Testis (tissue), 3 donors: Measurements from ENCODE around the gene TTBK1. TPM values are rescaled to one million over a fixed set of nuclear protein-coding genes. Genes with fewer than 3 reads are reported as not detected.

Experiments
- DNase-seq: peaks from one replicate; pipeline ENCODE4 v3.0.0-alpha.2; 2019
- H3K27ac ChIP-seq, 2 donors: fragments of 200-600 bp; sonication (generic); one replicate each; pipeline ENCODE4 v1.5.1; 2019
- H3K27me3 ChIP-seq: fragments of 200-600 bp; sonication (generic); one replicate; pipeline ENCODE4 v1.5.1; 2019
- H3K36me3 ChIP-seq: fragments of 200-600 bp; sonication (generic); one replicate; pipeline ENCODE4 v1.5.1; 2017; ENCODE audit warnings: low read depth; ENCODE audit errors: missing control alignments
- H3K4me1 ChIP-seq: fragments of 200-600 bp; sonication (generic); one replicate; pipeline ENCODE4 v1.5.1; 2019
- H3K4me3 ChIP-seq, 2 donors: fragments of 200-600 bp; sonication (generic); one replicate each; pipeline ENCODE4 v1.5.1; 2017 to 2019
- H3K9me3 ChIP-seq: fragments of 200-600 bp; sonication (generic); one replicate; pipeline ENCODE4 v1.5.1; 2017
- POLR2A ChIP-seq: fragments of 450-650 bp; IDR thresholded peaks from one replicate; pipeline ENCODE4 v1.6.1; 2017; ENCODE audit warnings: antibody characterized with exemption, mild to moderate bottlenecking, moderate library complexity
- WGBS, 2 donors: methylation state at CpG; one replicate each; pipeline ENCODE4 v1.1.5; 2018; 5-methylcytosine and 5-hydroxymethylcytosine counted together
- intact Hi-C: fragments of 100-400 bp; cut with DNase I; formaldehyde crosslinking; loops from one replicate; pipeline ENCODE4 v1.15.1; 2023; ENCODE audit warnings: low total_unique reads
- polyA plus RNA-seq: library from polyadenylated mRNA; stranded (reverse); fragments of 350-450 nt; fragmentation: Illumina TruSeq; extraction: RNeasy Lipid Tissue Mini Kit (QIAGEN cat#74804); gene quantifications from one replicate; pipeline ENCODE4 v1.2.3, GENCODE V29; 2014; ENCODE audit warnings: low read depth, low replicate concordance; ENCODE audit not compliant: insufficient read depth
- small RNA-seq, 2 donors: library from RNA; depleted of rRNA; stranded (forward); fragments of <200 nt; gene quantifications; one replicate each; pipeline ENCODE3, GENCODE V24; 2016
- total RNA-seq, 2 donors: library from RNA; depleted of rRNA; stranded (reverse); fragments of >200 nt; gene quantifications; one replicate each; pipeline ENCODE4 v1.2.3, GENCODE V29; 2016
- TF ChIP-seq, protein P1 (sequence below), 3 experiments: fragments of 450-650 bp in 2 of 3; fragments of 200-600 bp in 1 of 3; sonication (generic) in 1 of 3; IDR thresholded peaks; one replicate each; pipeline ENCODE4 v1.5.1; 2016 to 2019; ENCODE audit warnings: antibody characterized with exemption in 3 of 3, mild to moderate bottlenecking in 2 of 3, moderate library complexity in 1 of 3

The TTBK1 gene
- total and polyA plus RNA-seq, 3 donors from 2014 or later = 2.2 to 2.6 (median 2.3) TPM

DNA sequence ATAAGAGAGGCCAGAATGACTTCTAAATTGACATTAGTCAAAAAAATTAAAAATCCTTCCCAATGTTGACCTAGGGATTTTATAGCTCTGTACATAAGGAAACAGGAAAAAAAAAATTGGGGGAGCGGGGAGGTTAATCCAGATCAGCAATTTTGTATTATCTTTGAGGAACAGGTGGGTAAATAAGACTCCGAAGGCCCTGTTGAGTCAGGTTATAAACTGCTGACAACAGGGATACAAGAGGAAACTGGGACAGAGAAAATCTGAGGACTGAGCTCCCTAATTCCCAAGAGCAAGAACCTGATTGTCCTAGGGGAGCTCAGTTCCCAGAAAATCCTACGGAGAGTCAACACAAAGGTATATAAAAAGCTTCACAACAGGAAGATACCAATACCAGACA is 92.2 kb downstream of the TTBK1 start:
- 89 to 96% methylated on average over 3 of the region's 3 CpGs for WGBS, 2 donors
- DNase-seq = no peak
- intact Hi-C loops = no loop called here
- Histone ChIP-seq H3K4me3 (no peak overlapping the region), H3K9me3 (no peaks in the 10 kb centered on the region), H3K4me1 (no peaks in the 10 kb centered on the region), H3K27ac (no peak overlapping the region), H3K27me3 (no peaks in the 10 kb centered on the region), H3K36me3 (no peaks in the 10 kb centered on the region)
- TF ChIP-seq, protein P1, sequence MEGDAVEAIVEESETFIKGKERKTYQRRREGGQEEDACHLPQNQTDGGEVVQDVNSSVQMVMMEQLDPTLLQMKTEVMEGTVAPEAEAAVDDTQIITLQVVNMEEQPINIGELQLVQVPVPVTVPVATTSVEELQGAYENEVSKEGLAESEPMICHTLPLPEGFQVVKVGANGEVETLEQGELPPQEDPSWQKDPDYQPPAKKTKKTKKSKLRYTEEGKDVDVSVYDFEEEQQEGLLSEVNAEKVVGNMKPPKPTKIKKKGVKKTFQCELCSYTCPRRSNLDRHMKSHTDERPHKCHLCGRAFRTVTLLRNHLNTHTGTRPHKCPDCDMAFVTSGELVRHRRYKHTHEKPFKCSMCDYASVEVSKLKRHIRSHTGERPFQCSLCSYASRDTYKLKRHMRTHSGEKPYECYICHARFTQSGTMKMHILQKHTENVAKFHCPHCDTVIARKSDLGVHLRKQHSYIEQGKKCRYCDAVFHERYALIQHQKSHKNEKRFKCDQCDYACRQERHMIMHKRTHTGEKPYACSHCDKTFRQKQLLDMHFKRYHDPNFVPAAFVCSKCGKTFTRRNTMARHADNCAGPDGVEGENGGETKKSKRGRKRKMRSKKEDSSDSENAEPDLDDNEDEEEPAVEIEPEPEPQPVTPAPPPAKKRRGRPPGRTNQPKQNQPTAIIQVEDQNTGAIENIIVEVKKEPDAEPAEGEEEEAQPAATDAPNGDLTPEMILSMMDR (IDR thresholded peaks at IDR 0.05) = no peak
- TF ChIP-seq POLR2A = no peak

DNA sequence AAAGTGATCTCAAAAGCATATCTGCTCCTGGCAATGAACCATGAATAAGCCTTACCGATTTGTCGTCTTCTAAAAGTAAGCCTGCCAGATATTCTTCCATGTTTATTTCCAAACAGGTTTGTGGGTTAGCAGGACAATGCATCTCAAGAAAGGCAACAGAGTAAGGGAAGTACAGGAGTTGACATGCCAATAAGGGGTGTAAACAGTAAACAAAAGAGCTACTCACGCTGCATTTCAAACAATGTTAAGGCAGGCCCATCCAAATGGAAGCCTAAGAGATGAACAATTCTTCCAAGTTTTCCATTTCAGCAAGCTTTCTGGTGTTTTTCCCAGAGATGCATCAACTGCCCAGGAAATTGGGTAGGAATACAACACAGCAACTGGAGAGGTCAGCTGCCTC is 93.1 kb downstream of the TTBK1 start:
- TF ChIP-seq POLR2A = no peak
- TF ChIP-seq, protein P1 (IDR thresholded peaks at IDR 0.05) = no peak
- Histone ChIP-seq H3K36me3 (no peaks in the 10 kb centered on the region), H3K27ac (no peak overlapping the region), H3K27me3 (no peaks in the 10 kb centered on the region), H3K4me1 (no peaks in the 10 kb centered on the region), H3K4me3 (no peak overlapping the region), H3K9me3 (no peaks in the 10 kb centered on the region)
- 69 to 72% methylated on average over 3 of the region's 3 CpGs for WGBS, 2 donors
- intact Hi-C loops = no loop called here
- no peak for DNase-seq

Small RNA genes within 50 kb of the gene (small RNA-seq; reads per million reads assigned to genes)
- gene RPL12P47 = 0 reads per million in 2 donors

Other genes starting within 250 kb of the TTBK1 start
- 100 to 1,000 TPM; 132 to 175 TPM for gene MEA1, start 229.5 kb upstream of the TTBK1 start, total RNA-seq
- 522 TPM for gene MEA1, start 229.5 kb upstream of the TTBK1 start, polyA plus RNA-seq
- 100 to 1,000 TPM; 207 to 210 TPM for gene KLHDC3, start 229.2 kb upstream of the TTBK1 start, total RNA-seq
- 422 TPM for gene KLHDC3, start 229.2 kb upstream of the TTBK1 start, polyA plus RNA-seq
- 10 to 100 TPM; 34.2 to 49.5 TPM for gene RRP36, start 221.9 kb upstream of the TTBK1 start, total RNA-seq
- 39.9 TPM for gene RRP36, start 221.9 kb upstream of the TTBK1 start, polyA plus RNA-seq
- gene CUL7, start 189.6 kb upstream of the TTBK1 start, total RNA-seq = 10 to 100 TPM; 23.9 to 31.5 TPM
- gene CUL7, start 189.6 kb upstream of the TTBK1 start, polyA plus RNA-seq = 16.6 TPM
- gene MRPL2, start 184.0 kb upstream of the TTBK1 start, total RNA-seq = 10 to 100 TPM; 37.2 to 54.8 TPM
- gene MRPL2, start 184.0 kb upstream of the TTBK1 start, polyA plus RNA-seq = 72.8 TPM
- gene KLC4, start 183.8 kb upstream of the TTBK1 start, total RNA-seq = 10 to 100 TPM; 41.1 to 49.4 TPM
- 63.1 TPM for gene KLC4, start 183.8 kb upstream of the TTBK1 start, polyA plus RNA-seq
- gene PTK7, start 167.2 kb upstream of the TTBK1 start, total RNA-seq = 10 to 100 TPM; 58.8 to 68.7 TPM
- 60.8 TPM for gene PTK7, start 167.2 kb upstream of the TTBK1 start, polyA plus RNA-seq
- 10 to 100 TPM; 36.5 to 39.2 TPM for gene SRF, start 72.2 kb upstream of the TTBK1 start, total RNA-seq
- gene SRF, start 72.2 kb upstream of the TTBK1 start, polyA plus RNA-seq = 28.4 TPM
- gene CUL9, start 61.3 kb upstream of the TTBK1 start, total RNA-seq = 100 to 1,000 TPM in 1 of 2 donors, 10 to 100 TPM in 1; 90.6 to 110 TPM
- gene CUL9, start 61.3 kb upstream of the TTBK1 start, polyA plus RNA-seq = 101 TPM
- 10 to 100 TPM; 21.8 TPM for gene DNPH1, start 14.0 kb upstream of the TTBK1 start, total RNA-seq
- 19.3 TPM for gene DNPH1, start 14.0 kb upstream of the TTBK1 start, polyA plus RNA-seq
- gene SLC22A7, start 54.8 kb downstream of the TTBK1 start, total RNA-seq = not detected
- gene SLC22A7, start 54.8 kb downstream of the TTBK1 start, polyA plus RNA-seq = not detected
- gene CRIP3, start 65.3 kb downstream of the TTBK1 start, total RNA-seq = 10 to 100 TPM; 13.4 to 33.4 TPM
- gene CRIP3, start 65.3 kb downstream of the TTBK1 start, polyA plus RNA-seq = 34.3 TPM
- gene ZNF318, start 126.2 kb downstream of the TTBK1 start, total RNA-seq = 100 to 1,000 TPM in 1 of 2 donors, 10 to 100 TPM in 1; 79.7 to 123 TPM
- 97.9 TPM for gene ZNF318, start 126.2 kb downstream of the TTBK1 start, polyA plus RNA-seq
- 10 to 100 TPM; 29.2 to 34.0 TPM for gene ABCC10, start 184.1 kb downstream of the TTBK1 start, total RNA-seq
- 21.0 TPM for gene ABCC10, start 184.1 kb downstream of the TTBK1 start, polyA plus RNA-seq
- 1 to 10 TPM; 1.7 to 1.9 TPM for gene DLK2, start 212.1 kb downstream of the TTBK1 start, total RNA-seq
- gene DLK2, start 212.1 kb downstream of the TTBK1 start, polyA plus RNA-seq = 1.3 TPM
- 10 to 100 TPM; 55.9 to 59.1 TPM for gene TJAP1, start 234.1 kb downstream of the TTBK1 start, total RNA-seq
- gene TJAP1, start 234.1 kb downstream of the TTBK1 start, polyA plus RNA-seq = 35.4 TPM